Activated T-helper 1 cell treated with anti-CD3 and anti-CD28 coated beads, Interleukin-12 subunit alpha, Interleukin-12 subunit beta, Interleukin-2, Interleukin-4 antibody, amounts not matched to agents 30 ng/mL and 10 ng/mL and 1 ng/mL, durations not matched to agents 14 hours and 24 hours and 36 hours (primary cell): ENCODE measurements around the gene VIPR2. TPM values are rescaled to one million over a fixed set of nuclear protein-coding genes. Genes with fewer than 3 reads are reported as not detected.
"Not testable (repeated sequence)": the region's sequence is repeated elsewhere in the genome, so short reads cannot be mapped to it uniquely, and the experiment has no call there.

Experiments used
- DNase-seq: peaks from one replicate; pipeline ENCODE4 v3.0.0; 2021; ENCODE audit warnings: low spot score
- H3K27ac Mint-ChIP-seq: one replicate; pipeline ENCODE4 v1.8.0; 2021; ENCODE audit warnings: mild to moderate bottlenecking, mixed read lengths
- H3K27me3 Mint-ChIP-seq: one replicate; pipeline ENCODE4 v1.8.0; 2022; ENCODE audit warnings: mild to moderate bottlenecking, moderate library complexity, mixed read lengths; ENCODE audit not compliant: insufficient read depth
- H3K36me3 Mint-ChIP-seq: one replicate; pipeline ENCODE4 v1.8.0; 2021; ENCODE audit warnings: low read depth, mixed read lengths
- H3K4me1 Mint-ChIP-seq: one replicate; pipeline ENCODE4 v1.8.0; 2021; ENCODE audit warnings: low read depth, mixed read lengths
- H3K4me3 Mint-ChIP-seq: one replicate; pipeline ENCODE4 v1.8.0; 2021; ENCODE audit warnings: mild to moderate bottlenecking, moderate library complexity, mixed read lengths
- H3K9me3 Mint-ChIP-seq: one replicate; pipeline ENCODE4 v1.8.0; 2021; ENCODE audit warnings: mixed read lengths
- intact Hi-C: fragments of 100-400 bp; cut with micrococcal nuclease; formaldehyde crosslinking; loops from one replicate; pipeline ENCODE4 v1.15.1; 2024
- total RNA-seq: library from RNA; stranded (reverse); gene quantifications from 2 replicates; pipeline ENCODE4 v1.2.3, GENCODE V29; 2022

The VIPR2 gene
- total RNA-seq, 1 donor from 2014 or later: 0.70 TPM

DNA sequence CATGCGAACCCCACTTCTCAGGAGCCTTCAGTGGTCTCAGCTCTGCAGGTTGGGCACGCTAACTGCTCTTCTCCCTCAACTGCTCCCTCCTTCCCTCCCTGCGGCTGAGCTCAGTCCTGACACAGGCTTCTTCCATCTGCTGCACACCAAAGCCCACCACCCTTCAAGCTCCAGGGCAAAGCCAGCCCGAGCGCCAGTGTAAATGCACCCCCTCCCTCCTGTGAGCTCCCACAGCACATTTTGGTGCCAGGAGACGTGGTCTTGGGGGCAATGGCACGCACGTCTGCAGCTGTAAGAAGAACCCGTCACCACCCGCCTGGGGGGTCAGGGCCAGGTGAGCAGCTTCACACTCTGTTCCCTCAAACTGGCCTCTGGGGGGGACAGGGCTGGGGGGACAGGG is 15.9 kb downstream of the VIPR2 start:
- peaks cover 6% of the 10 kb centered on the region for H3K27me3 Mint-ChIP-seq
- intact Hi-C loops: no loop called here
- H3K36me3 Mint-ChIP-seq: no peaks in the 10 kb centered on the region
- H3K9me3 Mint-ChIP-seq: no peaks in the 10 kb centered on the region
- no peaks in the 10 kb centered on the region for H3K4me1 Mint-ChIP-seq
- DNase-seq: no peak
- no peak overlapping the region for H3K27ac Mint-ChIP-seq
- no peak overlapping the region for H3K4me3 Mint-ChIP-seq

DNA sequence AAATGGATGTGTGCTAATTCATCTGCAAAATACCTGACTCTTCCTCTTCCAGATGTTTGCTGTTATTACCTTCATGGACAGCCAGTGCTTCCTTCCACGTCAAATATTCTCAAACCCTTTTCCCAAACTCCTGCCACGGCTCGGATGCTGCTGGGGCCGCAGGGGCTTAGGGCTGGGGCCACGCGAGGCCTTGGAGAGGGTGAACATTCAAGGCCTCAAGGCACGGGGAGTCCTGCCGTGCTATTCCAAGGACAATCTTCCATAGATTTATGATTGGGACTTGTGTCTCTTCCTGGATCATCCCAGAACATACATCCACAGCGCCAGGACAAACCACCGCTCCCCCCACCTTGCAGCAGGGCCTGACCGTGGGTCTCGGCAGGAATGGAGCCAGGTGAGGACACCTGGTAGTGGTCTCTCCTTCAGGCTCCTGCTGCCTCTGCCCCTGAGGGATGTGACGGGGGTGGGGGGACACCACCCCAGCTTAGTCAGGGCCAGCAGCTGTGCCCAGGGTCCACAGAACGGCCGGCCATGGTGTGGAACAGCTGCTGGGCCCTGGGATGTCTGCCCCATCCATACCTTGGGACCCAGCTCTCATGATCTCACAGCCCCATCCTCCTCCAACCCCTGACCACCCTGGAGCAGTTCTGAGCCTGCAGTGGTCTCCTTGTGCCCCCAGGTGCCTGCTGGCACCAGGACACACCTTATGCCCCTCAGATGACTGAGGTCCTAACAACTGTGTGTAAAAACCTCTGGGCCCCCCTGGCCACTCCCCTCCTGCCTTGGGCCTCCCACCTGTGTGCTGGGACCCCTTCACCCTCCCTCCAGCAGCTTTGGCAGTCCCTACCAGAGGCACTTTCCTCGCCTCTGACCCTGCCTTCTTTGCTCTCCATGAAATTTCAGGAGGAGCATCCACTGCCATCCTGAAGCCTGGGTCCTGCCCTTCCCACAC is 16.7 kb downstream of the VIPR2 start:
- no peak overlapping the region for H3K27ac Mint-ChIP-seq
- intact Hi-C loops: no loop called here

GRCh38 chr7:159126311-159127260 is 18.1 kb downstream of the VIPR2 start:
- DNase-seq: no peak
- intact Hi-C loops: no loop called here
- H3K27ac Mint-ChIP-seq: no peak overlapping the region
- H3K9me3 Mint-ChIP-seq: no peaks in the 10 kb centered on the region
- no peaks in the 10 kb centered on the region for H3K4me1 Mint-ChIP-seq
- H3K36me3 Mint-ChIP-seq: no peaks in the 10 kb centered on the region
- H3K27me3 Mint-ChIP-seq: peaks cover 11% of the 10 kb centered on the region
- no peak overlapping the region for H3K4me3 Mint-ChIP-seq

More for the DNA sequence above, 16.7 kb downstream of the VIPR2 start:
- Mint-ChIP-seq H3K9me3 (no peaks in the 10 kb centered on the region), H3K36me3 (no peaks in the 10 kb centered on the region), H3K27me3 (peaks cover 10% of the 10 kb centered on the region), H3K4me3 (no peak overlapping the region), H3K4me1 (no peaks in the 10 kb centered on the region)
- DNase-seq: no peak

GRCh38 chr7:159125955-159126270 is 18.8 kb downstream of the VIPR2 start:
- no peak for DNase-seq
- H3K27me3 Mint-ChIP-seq: peaks cover 11% of the 10 kb centered on the region
- H3K4me3 Mint-ChIP-seq: no peak overlapping the region
- H3K4me1 Mint-ChIP-seq: no peaks in the 10 kb centered on the region
- H3K9me3 Mint-ChIP-seq: no peaks in the 10 kb centered on the region
- H3K36me3 Mint-ChIP-seq: no peaks in the 10 kb centered on the region
- intact Hi-C loops: no loop called here
- no peak overlapping the region for H3K27ac Mint-ChIP-seq

DNA sequence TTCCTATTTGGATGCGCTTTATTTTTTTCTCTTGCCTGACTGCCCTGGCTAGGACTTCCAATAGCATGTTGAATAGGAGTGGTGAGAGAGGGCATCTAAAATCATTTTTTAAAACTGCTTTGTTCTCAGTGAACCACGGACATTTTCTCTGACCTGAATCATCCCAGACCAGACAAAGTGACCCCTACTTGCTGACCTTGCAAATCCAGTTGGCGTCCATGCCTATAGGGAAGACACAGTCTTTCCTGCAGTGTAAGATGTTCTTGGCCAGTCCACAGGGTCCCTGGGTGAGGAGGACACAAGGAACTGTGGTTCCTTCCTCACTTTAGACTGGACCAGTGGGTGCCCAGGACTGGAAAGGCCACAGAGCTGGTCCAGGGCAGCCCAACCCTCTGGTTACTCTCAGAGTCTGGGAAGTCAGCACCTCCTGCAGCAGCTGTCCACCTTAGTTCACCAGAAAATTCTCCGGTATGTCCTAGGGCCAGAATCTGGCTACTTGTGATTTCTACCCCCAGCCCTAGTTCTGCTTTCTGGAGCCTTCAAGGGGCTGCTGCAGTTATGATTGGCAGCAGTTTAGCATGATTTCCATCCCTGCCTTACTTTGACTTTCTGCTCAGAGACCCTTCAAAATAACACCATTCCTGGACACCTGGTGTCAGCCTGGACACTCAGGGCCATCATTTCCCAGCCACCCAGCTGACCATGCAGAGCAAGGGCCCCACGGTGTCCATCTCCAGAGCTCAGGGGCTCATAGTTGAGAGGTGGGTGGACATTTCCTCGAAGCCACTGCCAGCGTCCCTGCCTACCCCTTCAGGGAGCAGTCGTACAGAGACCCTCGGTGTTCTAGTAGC is 19.3 kb downstream of the VIPR2 start:
- no peak for DNase-seq
- Mint-ChIP-seq H3K27ac (no peak overlapping the region), H3K9me3 (no peaks in the 10 kb centered on the region), H3K4me1 (no peaks in the 10 kb centered on the region), H3K27me3 (peaks cover 11% of the 10 kb centered on the region), H3K4me3 (no peak overlapping the region), H3K36me3 (no peaks in the 10 kb centered on the region)
- intact Hi-C loops: no loop called here

DNA sequence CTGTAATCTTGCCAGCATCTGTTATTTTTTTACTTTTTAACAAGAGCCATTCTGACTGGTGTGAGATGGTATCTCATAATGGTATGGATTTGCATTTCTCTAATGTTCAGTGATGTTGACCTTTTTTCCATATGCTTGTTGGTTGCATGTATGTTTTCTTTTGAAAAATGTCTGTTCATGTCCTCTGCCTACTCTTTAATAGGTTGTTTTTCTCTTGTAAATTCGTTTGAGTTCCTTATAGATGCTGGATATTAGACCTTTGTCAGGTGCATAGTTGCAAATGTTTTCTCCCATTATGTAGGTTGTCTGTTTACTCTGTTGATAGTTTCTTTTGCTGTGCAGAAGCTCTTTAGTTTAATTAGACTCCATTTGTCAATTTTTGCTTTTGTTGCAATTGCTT is 20.9 kb downstream of the VIPR2 start:
- H3K36me3 Mint-ChIP-seq, H3K4me3 Mint-ChIP-seq, H3K4me1 Mint-ChIP-seq, DNase-seq, H3K9me3 Mint-ChIP-seq, H3K27ac Mint-ChIP-seq, intact Hi-C loops: not testable (repeated sequence)
- H3K27me3 Mint-ChIP-seq: peaks cover 11% of the 10 kb centered on the region

DNA sequence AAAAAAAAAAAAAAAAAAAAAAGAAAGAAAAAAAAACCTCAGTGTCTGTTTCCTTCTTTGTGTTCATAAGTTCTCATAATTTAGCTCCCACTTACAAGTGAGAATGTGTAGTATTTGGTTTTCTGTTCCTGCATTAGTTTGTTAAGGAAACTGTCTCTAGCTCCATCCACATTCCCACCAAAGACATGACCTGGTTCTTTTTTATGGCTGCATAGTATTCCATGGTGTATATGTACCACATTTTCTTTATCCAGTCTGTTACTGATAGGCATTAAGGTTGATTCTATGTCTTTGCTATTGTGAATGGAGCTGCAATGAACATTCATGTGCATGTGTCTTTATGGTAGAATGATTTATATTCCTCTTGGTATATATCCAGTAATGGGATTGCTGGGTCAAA is 21.4 kb downstream of the VIPR2 start:
- DNase-seq, H3K4me3 Mint-ChIP-seq, H3K27ac Mint-ChIP-seq, H3K4me1 Mint-ChIP-seq, intact Hi-C loops, H3K36me3 Mint-ChIP-seq, H3K9me3 Mint-ChIP-seq: not testable (repeated sequence)
- H3K27me3 Mint-ChIP-seq: peaks cover 11% of the 10 kb centered on the region

- DNase-seq: no peak
- H3K27me3 Mint-ChIP-seq: peaks cover 10% of the 10 kb centered on the region
- no peaks in the 10 kb centered on the region for H3K36me3 Mint-ChIP-seq
- no peaks in the 10 kb centered on the region for H3K9me3 Mint-ChIP-seq
- intact Hi-C loops: no loop called here
- H3K27ac Mint-ChIP-seq: no peak overlapping the region
- H3K4me3 Mint-ChIP-seq: no peak overlapping the region
- H3K4me1 Mint-ChIP-seq: no peaks in the 10 kb centered on the region
These were observed 22.4 kb downstream of the VIPR2 start for GRCh38 chr7:159122276-159122675.

DNA sequence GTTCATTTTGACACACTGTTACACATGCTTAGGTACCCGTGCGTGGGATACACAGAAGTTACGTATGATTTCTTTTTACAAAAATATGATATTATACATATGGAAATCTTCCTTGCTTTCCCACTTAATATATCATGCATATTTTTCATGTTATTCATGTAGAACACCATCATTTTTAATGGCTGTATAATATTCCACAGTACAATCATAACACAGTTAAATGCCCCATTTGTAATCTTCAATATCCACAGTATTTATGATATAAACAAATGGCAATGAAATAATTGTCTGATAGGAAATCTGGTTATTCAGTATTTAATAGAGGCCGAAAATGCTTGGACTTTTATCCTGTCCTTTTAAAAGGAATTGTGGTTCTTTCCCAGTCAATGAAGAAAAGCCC is 23.2 kb downstream of the VIPR2 start:
- intact Hi-C loops: no loop called here
- Mint-ChIP-seq H3K4me3 (no peak overlapping the region), H3K27me3 (peaks cover 10% of the 10 kb centered on the region), H3K27ac (no peak overlapping the region), H3K4me1 (no peaks in the 10 kb centered on the region), H3K9me3 (no peaks in the 10 kb centered on the region), H3K36me3 (no peaks in the 10 kb centered on the region)
- DNase-seq: no peak

DNA sequence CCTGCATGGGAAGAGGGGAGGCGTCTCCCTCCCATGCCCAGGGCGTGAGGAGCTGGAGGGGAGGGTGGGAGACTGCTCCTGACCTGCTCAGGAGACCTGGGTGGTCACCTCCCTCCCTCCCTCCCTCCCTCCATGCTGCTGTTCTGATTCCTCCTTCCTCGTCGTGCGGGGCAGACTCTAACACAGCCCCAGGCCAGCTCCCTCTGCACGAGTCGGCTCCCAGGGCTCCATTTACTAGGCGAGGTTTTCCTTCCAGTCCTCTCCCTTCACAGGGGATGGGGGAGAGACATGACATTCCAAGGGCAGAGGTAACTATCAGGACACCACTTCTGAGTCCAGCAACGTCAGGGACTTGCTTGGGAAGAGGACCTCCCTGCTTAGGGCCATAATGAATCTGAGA is 23.6 kb downstream of the VIPR2 start:
- intact Hi-C loops: no loop called here
- DNase-seq: no peak
- H3K36me3 Mint-ChIP-seq: no peaks in the 10 kb centered on the region
- H3K4me3 Mint-ChIP-seq: no peak overlapping the region
- no peaks in the 10 kb centered on the region for H3K4me1 Mint-ChIP-seq
- no peak overlapping the region for H3K27ac Mint-ChIP-seq
- H3K27me3 Mint-ChIP-seq: peaks cover 10% of the 10 kb centered on the region
- H3K9me3 Mint-ChIP-seq: no peaks in the 10 kb centered on the region

GRCh38 chr7:159120540-159120919 is 24.1 kb downstream of the VIPR2 start:
- intact Hi-C loops: no loop called here
- DNase-seq: no peak
- Mint-ChIP-seq H3K27me3 (peaks cover 11% of the 10 kb centered on the region), H3K4me3 (no peak overlapping the region), H3K4me1 (no peaks in the 10 kb centered on the region), H3K9me3 (no peaks in the 10 kb centered on the region), H3K27ac (no peak overlapping the region), H3K36me3 (no peaks in the 10 kb centered on the region)

- H3K36me3 Mint-ChIP-seq: no peaks in the 10 kb centered on the region
- no peak overlapping the region for H3K4me3 Mint-ChIP-seq
- no peaks in the 10 kb centered on the region for H3K4me1 Mint-ChIP-seq
- DNase-seq: no peak
- no peaks in the 10 kb centered on the region for H3K9me3 Mint-ChIP-seq
- H3K27ac Mint-ChIP-seq: no peak overlapping the region
- intact Hi-C loops: no loop called here
- peaks cover 11% of the 10 kb centered on the region for H3K27me3 Mint-ChIP-seq
These were observed 24.7 kb downstream of the VIPR2 start for GRCh38 chr7:159119851-159120539.
